Skeletal muscle tissue (tissue), 5 donors: ENCODE measurements around the gene COQ5. TPM values are rescaled to one million over a fixed set of nuclear protein-coding genes. Genes with fewer than 3 reads are reported as not detected.

Experiments used
- H3K27ac ChIP-seq: one replicate; pipeline ENCODE4 v1.7.0; 2013; ENCODE audit warnings: mild to moderate bottlenecking, low read depth, low read length, inconsistent platforms
- H3K27me3 ChIP-seq, 3 donors: one replicate each; pipeline ENCODE4 v1.7.0; 2013; ENCODE audit warnings: low read length in 3 of 3; ENCODE audit not compliant: control insufficient read depth in 3 of 3, insufficient read depth in 3 of 3
- H3K36me3 ChIP-seq, 3 donors: one replicate each; pipeline ENCODE4 v1.7.0; 2013; ENCODE audit warnings: low read length in 3 of 3; ENCODE audit not compliant: control insufficient read depth in 3 of 3, insufficient read depth in 3 of 3
- H3K4me1 ChIP-seq, 3 donors: one replicate each; pipeline ENCODE4 v1.7.0; 2013; ENCODE audit warnings: low read length in 3 of 3, mild to moderate bottlenecking in 3 of 3; ENCODE audit not compliant: control insufficient read depth in 3 of 3, insufficient read depth in 3 of 3
- H3K4me3 ChIP-seq, 3 donors: one replicate each; pipeline ENCODE4 v1.7.0; 2013; ENCODE audit warnings: low read length in 3 of 3
- H3K9ac ChIP-seq, 3 donors: one replicate each; pipeline ENCODE4 v1.7.0; 2013; ENCODE audit warnings: low read length in 3 of 3, mild to moderate bottlenecking in 3 of 3, moderate library complexity in 2 of 3, low read depth in 1 of 3
- H3K9me3 ChIP-seq, 3 donors: one replicate each; pipeline ENCODE4 v1.7.0; 2013; ENCODE audit warnings: low read length in 3 of 3; ENCODE audit not compliant: control insufficient read depth in 3 of 3
- small RNA-seq: library from RNA; depleted of rRNA; stranded (forward); fragments of <200 nt; gene quantifications from one replicate; pipeline ENCODE3, GENCODE V24; 2014
- total RNA-seq: library from RNA; depleted of rRNA; stranded (reverse); fragments of >200 nt; gene quantifications from one replicate; pipeline ENCODE4 v1.2.3, GENCODE V29; 2014
- donor health status: Osteomylitis.

The COQ5 gene
- total RNA-seq, 1 donor from 2014 or later, result 29.7 TPM

GRCh38 chr12:120463712-120464111, 65.2 kb downstream of the COQ5 start:
- no peaks in the 10 kb centered on the region for H3K9me3 ChIP-seq
- no peak overlapping the region for H3K4me3 ChIP-seq
- H3K27me3 ChIP-seq, result no peaks in the 10 kb centered on the region
- no peak overlapping the region for H3K9ac ChIP-seq
- peaks cover 30 to 70% (median 65%) of the 10 kb centered on the region in 3 donors for H3K36me3 ChIP-seq
- peaks cover 11 to 17% (median 13%) of the 10 kb centered on the region in 3 donors for H3K4me1 ChIP-seq
- H3K27ac ChIP-seq, result no peak overlapping the region

- Histone ChIP-seq H3K27ac (no peak overlapping the region), H3K4me3 (no peak overlapping the region), H3K9me3 (no peaks in the 10 kb centered on the region), H3K27me3 (no peaks in the 10 kb centered on the region), H3K4me1 (peaks cover 3 to 4% (median 4%) of the 10 kb centered on the region in 3 donors), H3K9ac (no peak overlapping the region), H3K36me3 (peaks cover 34 to 80% (median 70%) of the 10 kb centered on the region in 3 donors)
Observed at GRCh38 chr12:120462099-120462640, 66.8 kb downstream of the COQ5 start.

- Histone ChIP-seq H3K36me3 (peaks cover 46 to 77% (median 75%) of the 10 kb centered on the region in 3 donors), H3K4me1 (no peaks in the 10 kb centered on the region), H3K27me3 (no peaks in the 10 kb centered on the region), H3K9ac (no peak overlapping the region), H3K9me3 (no peaks in the 10 kb centered on the region), H3K4me3 (no peak overlapping the region), H3K27ac (no peak overlapping the region)
Observed at GRCh38 chr12:120460157-120460556, 68.8 kb downstream of the COQ5 start.

GRCh38 chr12:120457133-120457532, 71.8 kb downstream of the COQ5 start:
- H3K9ac ChIP-seq, result no peak overlapping the region
- H3K27me3 ChIP-seq, result no peaks in the 10 kb centered on the region
- no peaks in the 10 kb centered on the region for H3K9me3 ChIP-seq
- H3K36me3 ChIP-seq, result peaks cover 35 to 54% (median 52%) of the 10 kb centered on the region in 3 donors
- H3K4me3 ChIP-seq, result no peak overlapping the region
- H3K27ac ChIP-seq, result no peak overlapping the region
- H3K4me1 ChIP-seq, result no peaks in the 10 kb centered on the region

GRCh38 chr12:120455302-120455701, 73.7 kb downstream of the COQ5 start:
- H3K27ac ChIP-seq, result no peak overlapping the region
- no peak overlapping the region for H3K4me3 ChIP-seq
- H3K9ac ChIP-seq, result no peak overlapping the region
- no peaks in the 10 kb centered on the region for H3K27me3 ChIP-seq
- no peaks in the 10 kb centered on the region for H3K4me1 ChIP-seq
- peaks cover 28 to 44% (median 42%) of the 10 kb centered on the region in 3 donors for H3K36me3 ChIP-seq
- no peaks in the 10 kb centered on the region for H3K9me3 ChIP-seq

- no peaks in the 10 kb centered on the region for H3K27me3 ChIP-seq
- H3K36me3 ChIP-seq, result peaks cover 22 to 35% (median 35%) of the 10 kb centered on the region in 3 donors
- H3K4me1 ChIP-seq, result no peaks in the 10 kb centered on the region
- no peak overlapping the region for H3K4me3 ChIP-seq
- no peaks in the 10 kb centered on the region for H3K9me3 ChIP-seq
- H3K9ac ChIP-seq, result no peak overlapping the region
- no peak overlapping the region for H3K27ac ChIP-seq
Observed at GRCh38 chr12:120453977-120454376, 75.0 kb downstream of the COQ5 start.

Small RNAs within 50 kb of the gene (small RNA-seq; reads per million reads assigned to genes)
- gene RF00019, result not detected

Other genes starting within 250 kb of the COQ5 start
- gene RNU4-2, start 237.3 kb downstream of the COQ5 start, total RNA-seq, result under 0.01 TPM
- gene RNU4-1, start 235.9 kb downstream of the COQ5 start, total RNA-seq, result under 0.01 TPM
- 3.7 TPM for gene SIRT4, start 226.8 kb downstream of the COQ5 start, total RNA-seq
- gene PLA2G1B, start 201.4 kb downstream of the COQ5 start, total RNA-seq, result not detected
- gene MSI1, start 160.0 kb downstream of the COQ5 start, total RNA-seq, result 1.0 TPM
- gene COX6A1, start 91.0 kb downstream of the COQ5 start, total RNA-seq, result 231 TPM
- 18.8 TPM for gene TRIAP1, start 82.8 kb downstream of the COQ5 start, total RNA-seq
- gene GATC, start 82.7 kb downstream of the COQ5 start, total RNA-seq, result 9.9 TPM
- gene SRSF9, start 59.4 kb downstream of the COQ5 start, total RNA-seq, result 79.9 TPM
- gene DYNLL1, start 33.0 kb downstream of the COQ5 start, total RNA-seq, result 162 TPM
- gene RNF10, start 5.2 kb upstream of the COQ5 start, total RNA-seq, result 118 TPM
- gene POP5, start 52.2 kb upstream of the COQ5 start, total RNA-seq, result 29.2 TPM
- 0.52 TPM for gene CABP1, start 111.5 kb upstream of the COQ5 start, total RNA-seq
- gene MLEC, start 158.0 kb upstream of the COQ5 start, total RNA-seq, result 50.6 TPM
- 7.3 TPM for gene UNC119B, start 181.3 kb upstream of the COQ5 start, total RNA-seq
- gene ACADS, start 196.7 kb upstream of the COQ5 start, total RNA-seq, result 14.1 TPM